ENCODE results near the gene PPP1R12A. TPM values are rescaled to one million over a fixed set of nuclear protein-coding genes. Genes with fewer than 3 reads are reported as not detected.

Gene PPP1R12A
- total and polyA plus RNA-seq, 2 of the 4 experiments (the other 2 are of a cell fraction): 47.7 to 112 TPM

GRCh38 chr12:79982086-79983062 is 47.5 kb upstream of the PPP1R12A start:
- DNase-seq: no peak
- in situ Hi-C loops (cut with MboI; ENCODE audit: low sequenced_read_pairs) (no loop called here), intact Hi-C loops (cut with micrococcal nuclease) (no loop called here), dilution Hi-C loops (cut with HindIII; ENCODE audit: low sequenced_read_pairs, unreplicated experiment) (no loop called here)
- no peak overlapping the region for H3K4me3 ChIP-seq (ENCODE audit: insufficient read depth, low read depth, low read length)
- peak overlapping the region; percentile 67; the same call in 1 of the 2 replicates for H3K4ac ChIP-seq (ENCODE audit: low read depth, low read length)
- H2BK120ac ChIP-seq (ENCODE audit: low read depth, low read length): no peak overlapping the region
- H3K79me1 ChIP-seq (ENCODE audit: low read depth in 1 of 2, low read length in 2 of 2): no peaks in the 10 kb centered on the region
- BruUV-seq (replicated peaks): no TSS peak
- H2BK15ac ChIP-seq (ENCODE audit: low read depth, low read length): no peak overlapping the region
- no peak overlapping the region; the same call in 1 of the 2 replicates for H3K56ac ChIP-seq (ENCODE audit: extremely low read depth, insufficient read depth, low read length)
- no peak for ATAC-seq (ENCODE audit: low read depth)
- no CpG with 5 or more reads among the region's 5 CpGs for WGBS, 2 experiments (ENCODE audit: extremely low coverage in 2 of 2, insufficient read length in 1 of 2)
- no peak overlapping the region for H2AK9ac ChIP-seq (replicated peaks; ENCODE audit: low read depth, low read length, poor library complexity)
- no peaks in the 10 kb centered on the region for H3K27me3 ChIP-seq (ENCODE audit: control insufficient read depth, insufficient read depth, low read length)
- no peak overlapping the region for H4K5ac ChIP-seq (ENCODE audit: low read depth, low read length)
- H3K9ac ChIP-seq (ENCODE audit: low read depth, low read length): no peak overlapping the region
- peaks cover 3% of the 10 kb centered on the region; the same call in 1 of the 2 replicates for H3K9me1 ChIP-seq (ENCODE audit: insufficient read depth, low read length)
- H3K4me1 ChIP-seq (ENCODE audit: control insufficient read depth, insufficient read depth, low read length): peaks cover 7% of the 10 kb centered on the region
- H3K9me3 ChIP-seq (ENCODE audit: control insufficient read depth, insufficient read depth, low read length): no peaks in the 10 kb centered on the region
- H3K23ac ChIP-seq (ENCODE audit: low read depth, low read length): no peak overlapping the region
- no peak overlapping the region for H2AFZ ChIP-seq (replicated peaks; ENCODE audit: low read length, poor library complexity)
- no peak overlapping the region for H2BK20ac ChIP-seq (ENCODE audit: low read depth, low read length)
- H3K36me3 ChIP-seq (ENCODE audit: control insufficient read depth, insufficient read depth, low read length): no peaks in the 10 kb centered on the region
- no peak overlapping the region; the same call in 1 of the 2 replicates for H2AK5ac ChIP-seq (ENCODE audit: low read depth, low read length)
- H4K8ac ChIP-seq (ENCODE audit: low read depth in 2 of 2, low read length in 2 of 2): no peak overlapping the region
- no peak overlapping the region for H2BK5ac ChIP-seq (ENCODE audit: low read depth, low read length, poor library complexity, severe bottlenecking)
- ChIA-PET CTCF (no interaction called here), POLR2A (ENCODE audit: unreplicated experiment) (no interaction called here)
- TF ChIP-seq, protein P1, sequence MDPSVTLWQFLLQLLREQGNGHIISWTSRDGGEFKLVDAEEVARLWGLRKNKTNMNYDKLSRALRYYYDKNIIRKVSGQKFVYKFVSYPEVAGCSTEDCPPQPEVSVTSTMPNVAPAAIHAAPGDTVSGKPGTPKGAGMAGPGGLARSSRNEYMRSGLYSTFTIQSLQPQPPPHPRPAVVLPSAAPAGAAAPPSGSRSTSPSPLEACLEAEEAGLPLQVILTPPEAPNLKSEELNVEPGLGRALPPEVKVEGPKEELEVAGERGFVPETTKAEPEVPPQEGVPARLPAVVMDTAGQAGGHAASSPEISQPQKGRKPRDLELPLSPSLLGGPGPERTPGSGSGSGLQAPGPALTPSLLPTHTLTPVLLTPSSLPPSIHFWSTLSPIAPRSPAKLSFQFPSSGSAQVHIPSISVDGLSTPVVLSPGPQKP (IDR thresholded peaks at IDR 0.05; ENCODE audit: borderline replicate concordance, low read depth, low read length): no peak
- TF ChIP-seq CEBPB (IDR thresholded peaks at IDR 0.05; ENCODE audit: low read depth, low read length) (no peak), BHLHE40 (IDR thresholded peaks at IDR 0.05; ENCODE audit: low read depth, low read length) (no peak), MAFK (IDR thresholded peaks at IDR 0.05; ENCODE audit: low read depth, low read length) (no peak), FOS (IDR thresholded peaks at IDR 0.05; ENCODE audit: low read depth, low read length) (no peak), RCOR1 (IDR thresholded peaks at IDR 0.05; ENCODE audit: insufficient replicate concordance, low read length) (no peak), MXI1 (IDR thresholded peaks at IDR 0.05; ENCODE audit: borderline replicate concordance, low read depth, low read length) (no peak), NFE2L2 (IDR thresholded peaks at IDR 0.05; ENCODE audit: low read depth, low read length) (no peak), MAZ (IDR thresholded peaks at IDR 0.05; ENCODE audit: borderline replicate concordance, low read depth, low read length) (no peak), CHD1 (IDR thresholded peaks at IDR 0.05; ENCODE audit: low read depth, low read length) (no peak)
- no peak overlapping the region for H3K4me2 ChIP-seq (ENCODE audit: low read depth, low read length)
- H3K18ac ChIP-seq (ENCODE audit: low read depth, low read length): no peak overlapping the region
- H4K91ac ChIP-seq (ENCODE audit: insufficient read depth, low read depth, low read length): no peak overlapping the region
- no peaks in the 10 kb centered on the region for H4K20me1 ChIP-seq (ENCODE audit: insufficient read depth, low read length)
- no peak overlapping the region for H3K14ac ChIP-seq (replicated peaks; ENCODE audit: low read depth, low read length)
- H3K27ac ChIP-seq (ENCODE audit: insufficient read depth, low read length): no peak overlapping the region
